Effector memory CD4-positive, alpha-beta T cell (primary cell): ENCODE results near the gene NOC4L.

Source experiments
- DNase-seq, 3 donors: peaks; one replicate each; pipeline ENCODE4 v3.0.0-alpha.2; 2020
- H3K27ac ChIP-seq: 2 replicates; pipeline ENCODE4 v1.7.0; 2013; ENCODE audit warnings: mild to moderate bottlenecking, low read length, moderate library complexity; ENCODE audit not compliant: insufficient read depth, poor library complexity, severe bottlenecking
- H3K27me3 ChIP-seq: replicated peaks from 2 replicates; pipeline ENCODE4 v1.7.0; 2013; ENCODE audit warnings: mild to moderate bottlenecking, low read length; ENCODE audit not compliant: insufficient read depth, control insufficient read depth, poor library complexity, severe bottlenecking
- H3K36me3 ChIP-seq: 2 replicates; pipeline ENCODE4 v1.7.0; 2013; ENCODE audit warnings: mild to moderate bottlenecking, low read length, moderate library complexity; ENCODE audit not compliant: control insufficient read depth, insufficient read depth
- H3K4me1 ChIP-seq: 2 replicates; pipeline ENCODE4 v1.7.0; 2013; ENCODE audit warnings: low read length, mild to moderate bottlenecking; ENCODE audit not compliant: control insufficient read depth, insufficient read depth, poor library complexity, severe bottlenecking
- H3K4me3 ChIP-seq: 2 replicates; pipeline ENCODE4 v1.7.0; 2013; ENCODE audit warnings: low read length, low read depth, mild to moderate bottlenecking; ENCODE audit not compliant: insufficient read depth, poor library complexity, severe bottlenecking
- H3K9me3 ChIP-seq: 2 replicates; pipeline ENCODE4 v1.7.0; 2013; ENCODE audit warnings: mild to moderate bottlenecking, low read length, moderate library complexity; ENCODE audit not compliant: control insufficient read depth

NOC4L gene

DNA sequence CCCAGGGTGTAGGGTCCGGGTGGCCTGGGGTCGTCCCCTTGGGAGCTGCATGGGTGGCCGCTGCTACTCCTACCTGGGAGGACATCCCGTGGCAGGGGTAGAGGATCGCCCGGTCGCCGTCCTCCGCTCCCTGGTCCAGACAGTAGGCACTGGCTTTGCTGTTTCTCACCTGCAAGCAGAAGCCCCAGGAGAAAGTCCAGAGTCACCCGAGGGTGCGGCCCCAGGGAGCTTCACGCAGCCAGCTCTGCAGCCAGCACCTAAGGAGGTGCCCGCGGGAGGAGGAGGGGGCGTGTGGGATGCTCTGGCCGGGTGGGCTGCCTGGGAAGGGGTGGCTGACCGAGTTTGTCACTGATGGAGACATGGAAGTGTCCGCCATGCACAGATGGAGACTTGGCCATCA, 54.8 kb downstream of the NOC4L start:
- no peak overlapping the region for H3K27ac ChIP-seq
- H3K4me1 ChIP-seq = no peaks in the 10 kb centered on the region
- no peaks in the 10 kb centered on the region for H3K27me3 ChIP-seq
- DNase-seq = no peak
- no peak overlapping the region for H3K4me3 ChIP-seq
- H3K36me3 ChIP-seq = no peaks in the 10 kb centered on the region
- no peaks in the 10 kb centered on the region for H3K9me3 ChIP-seq

DNA sequence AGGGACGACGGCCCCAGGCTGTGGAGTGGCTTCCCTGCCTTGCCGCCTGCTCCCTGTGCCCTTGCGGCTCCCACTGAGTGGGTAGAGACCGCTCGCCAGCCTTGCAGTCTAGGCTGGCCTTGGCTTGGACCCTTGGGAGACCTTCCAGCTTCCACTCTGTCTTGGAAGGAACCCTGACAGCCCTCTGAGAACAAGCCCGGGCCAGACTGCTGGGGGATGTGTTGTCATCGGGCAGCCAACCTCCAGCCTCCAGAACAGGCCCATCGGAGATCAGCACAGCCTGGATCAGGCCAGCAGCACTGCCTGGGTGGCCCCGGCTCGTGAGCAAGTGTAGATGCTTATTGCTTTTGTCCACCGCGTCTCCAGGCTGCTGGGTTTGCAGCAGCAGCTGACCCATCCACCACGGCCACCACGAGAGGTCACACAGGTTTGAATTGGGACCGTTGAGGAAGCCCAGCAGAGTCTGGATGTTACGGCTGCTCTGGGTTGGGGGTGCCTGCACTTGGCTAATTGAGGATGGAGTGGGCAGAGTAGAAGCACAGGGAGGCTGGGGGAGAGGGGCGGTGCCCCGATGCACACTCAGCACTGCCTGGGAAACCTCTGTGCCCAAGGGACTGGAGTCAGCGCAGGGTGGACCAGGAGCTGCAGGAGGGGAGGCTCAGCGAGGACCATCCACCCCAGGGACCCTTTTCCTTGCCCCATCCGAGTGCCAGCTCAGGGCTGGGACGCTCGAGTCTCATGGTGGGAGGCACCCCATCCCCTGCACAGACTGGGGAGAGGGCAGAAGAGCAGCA, 55.5 kb downstream of the NOC4L start:
- Histone ChIP-seq H3K36me3 (no peaks in the 10 kb centered on the region), H3K9me3 (no peaks in the 10 kb centered on the region), H3K27me3 (peaks cover 4% of the 10 kb centered on the region), H3K4me1 (no peaks in the 10 kb centered on the region), H3K27ac (no peak overlapping the region), H3K4me3 (no peak overlapping the region)
- DNase-seq = no peak

DNA sequence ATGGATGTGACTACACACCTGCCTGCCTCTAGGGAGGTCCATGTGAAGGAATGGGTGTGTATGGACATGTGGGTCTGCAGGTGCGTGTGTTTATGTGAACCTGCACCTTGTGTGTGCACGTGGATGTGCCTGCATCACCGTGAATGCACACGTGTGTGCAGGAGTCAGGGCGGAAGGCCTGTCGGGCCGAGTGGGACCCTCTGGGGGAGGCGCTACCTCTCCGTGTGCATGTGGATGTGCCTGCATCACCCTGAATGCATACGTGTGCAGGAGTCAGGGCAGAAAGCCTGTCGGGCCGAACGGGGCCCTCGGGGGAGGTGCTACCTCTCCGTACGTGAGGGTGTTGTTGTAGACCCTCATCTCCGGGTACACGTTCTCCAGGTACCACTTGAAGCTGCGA, 56.5 kb downstream of the NOC4L start:
- no peaks in the 10 kb centered on the region for H3K9me3 ChIP-seq
- H3K27ac ChIP-seq = no peak overlapping the region
- H3K4me1 ChIP-seq = peaks cover 9% of the 10 kb centered on the region
- no peak for DNase-seq
- no peaks in the 10 kb centered on the region for H3K36me3 ChIP-seq
- H3K4me3 ChIP-seq = no peak overlapping the region
- H3K27me3 ChIP-seq = peaks cover 13% of the 10 kb centered on the region

DNA sequence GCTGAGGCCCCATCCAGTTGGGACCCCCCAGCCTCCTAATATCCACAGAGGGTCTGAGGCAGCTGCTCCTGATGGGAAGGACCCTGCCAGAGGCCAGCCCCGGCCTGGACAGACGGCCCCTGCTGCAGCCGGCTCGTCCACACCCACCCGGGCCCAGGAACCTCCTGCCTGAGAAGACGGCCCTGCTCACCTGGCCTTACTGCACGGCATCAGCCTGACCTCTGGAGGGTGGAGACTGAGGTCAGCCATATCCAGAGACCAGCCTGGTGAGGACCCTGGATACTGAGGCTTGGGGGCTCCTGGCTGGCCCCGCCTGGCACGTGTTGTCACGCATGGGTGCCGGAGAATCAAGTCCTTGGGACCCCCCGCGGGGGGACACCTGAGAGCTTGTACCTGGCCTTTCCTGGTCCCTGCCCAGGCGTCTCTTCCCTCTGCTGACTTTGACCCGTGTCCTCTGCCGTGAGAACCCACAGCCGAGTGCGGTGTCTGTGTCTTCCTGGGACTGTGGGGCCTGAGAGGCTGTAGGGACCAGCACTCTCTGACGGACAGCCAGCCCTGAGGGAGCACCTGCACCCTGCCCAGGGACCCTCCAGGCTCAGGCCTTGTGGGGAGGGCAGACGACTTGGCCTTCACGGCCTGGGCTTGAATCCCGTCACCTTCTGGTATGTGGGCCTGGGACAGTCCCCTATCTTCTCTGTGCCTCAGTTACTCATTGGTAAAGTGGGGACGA, 57.3 kb downstream of the NOC4L start:
- H3K27me3 ChIP-seq = peaks cover 18% of the 10 kb centered on the region
- no peak for DNase-seq
- no peaks in the 10 kb centered on the region for H3K9me3 ChIP-seq
- H3K27ac ChIP-seq = no peak overlapping the region
- H3K4me1 ChIP-seq = peaks cover 9% of the 10 kb centered on the region
- no peaks in the 10 kb centered on the region for H3K36me3 ChIP-seq
- no peak overlapping the region for H3K4me3 ChIP-seq
